Prostate gland (tissue), 2 donors: ENCODE data around the gene SEMA3E. TPM values are rescaled to one million over a fixed set of nuclear protein-coding genes. Genes with fewer than 3 reads are reported as not detected.

Experiments
- DNase-seq: peaks from one replicate; pipeline ENCODE4 v3.0.0-alpha.2; 2019; ENCODE audit warnings: low spot score
- H3K27ac ChIP-seq, 2 donors: fragments of 200-600 bp; sonication (generic); 2 replicates each; pipeline ENCODE4 v1.5.1; 2017 to 2019
- H3K27me3 ChIP-seq: fragments of 200-600 bp; sonication (generic); replicated peaks from 2 replicates; pipeline ENCODE4 v1.5.1; 2019; ENCODE audit not compliant: insufficient read depth
- H3K36me3 ChIP-seq, 2 donors: fragments of 200-600 bp; sonication (generic); 1 replicate in 1 of 2; 2 replicates in 1 of 2; pipeline versions ENCODE4 v1.5.1 to v1.8.1; 2017 to 2019
- H3K4me1 ChIP-seq: fragments of 200-600 bp; sonication (generic); replicated peaks from 2 replicates; pipeline ENCODE4 v1.5.1; 2019
- H3K4me3 ChIP-seq, 2 donors: fragments of 200-600 bp; sonication (generic); 2 replicates each; pipeline ENCODE4 v1.5.1; 2017 to 2019
- H3K9me3 ChIP-seq: fragments of 200-600 bp; sonication (generic); 2 replicates; pipeline ENCODE4 v1.5.1; 2017
- CTCF ChIP-seq, 4 experiments: fragments of 200-600 bp in 2 of 4; fragments of 450-650 bp in 2 of 4; sonication (generic) in 2 of 4; IDR thresholded peaks; 1 replicate in 3 of 4; 2 replicates in 1 of 4; pipeline ENCODE4 v1.5.1; 2016 to 2019; ENCODE audit warnings: antibody characterized with exemption in 4 of 4, mild to moderate bottlenecking in 2 of 4, moderate library complexity in 2 of 4
- POLR2A ChIP-seq: fragments of 450-650 bp; IDR thresholded peaks from one replicate; pipeline ENCODE4 v1.6.1; 2016; ENCODE audit warnings: antibody characterized with exemption, mild to moderate bottlenecking
- POLR2AphosphoS5 ChIP-seq: sonication (generic); formaldehyde crosslinking; IDR thresholded peaks from one replicate; pipeline ENCODE4 v1.6.1; 2017; ENCODE audit warnings: antibody characterized with exemption
- WGBS: methylation state at CpG from one replicate; pipeline ENCODE4 v1.1.5; 2018; 5-methylcytosine and 5-hydroxymethylcytosine counted together
- intact Hi-C: fragments of 100-400 bp; cut with DNase I; formaldehyde crosslinking; loops from one replicate; pipeline ENCODE4 v1.14.2; 2022
- total RNA-seq, 2 donors: library from RNA; depleted of rRNA; stranded (reverse); fragments of >200 nt; gene quantifications; one replicate each; pipeline ENCODE4 v1.1.0, GENCODE V29; 2016

Gene SEMA3E
- total RNA-seq, 2 donors from 2014 or later = 2.6 to 4.8 TPM

DNA sequence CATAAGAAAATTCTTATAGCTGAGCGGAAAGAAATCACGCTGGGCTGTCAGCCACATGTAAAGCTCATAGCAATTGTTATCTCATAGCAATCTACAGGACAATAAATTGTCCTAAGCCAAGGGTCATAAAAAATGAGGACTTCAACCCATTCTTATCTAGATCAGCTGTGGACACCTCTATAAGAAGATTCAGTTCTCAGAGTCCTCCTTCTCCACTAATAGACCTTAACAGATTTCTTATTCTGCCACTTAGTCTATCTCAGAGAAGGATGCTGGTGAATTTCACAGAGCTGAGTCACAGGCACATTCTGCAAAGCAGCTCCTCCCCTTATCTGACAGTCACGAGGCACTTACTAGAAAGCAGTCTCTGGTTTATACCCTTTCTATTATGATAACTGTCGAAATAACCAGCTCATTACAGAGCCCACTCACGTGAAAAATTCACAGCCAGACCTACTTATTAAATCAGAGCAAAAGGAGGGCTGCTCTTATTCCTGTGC lies 300.9 kb downstream of the SEMA3E start:
- no peak for DNase-seq
- no peaks in the 10 kb centered on the region for H3K9me3 ChIP-seq
- H3K27ac ChIP-seq = no peak overlapping the region
- intact Hi-C loops = no loop called here
- no peak overlapping the region for H3K4me3 ChIP-seq
- H3K36me3 ChIP-seq = no peaks in the 10 kb centered on the region
- WGBS = 23% methylated on average over 5 of the region's 5 CpGs
- no peaks in the 10 kb centered on the region for H3K4me1 ChIP-seq
- H3K27me3 ChIP-seq = no peaks in the 10 kb centered on the region
- no peak for TF ChIP-seq CTCF (IDR thresholded peaks at IDR 0.05)

GRCh38 chr7:83339907-83340306 lies 309.0 kb downstream of the SEMA3E start:
- Histone ChIP-seq H3K4me3 (no peak overlapping the region), H3K9me3 (no peaks in the 10 kb centered on the region), H3K27ac (no peak overlapping the region), H3K36me3 (no peaks in the 10 kb centered on the region), H3K27me3 (no peaks in the 10 kb centered on the region), H3K4me1 (no peaks in the 10 kb centered on the region)
- TF ChIP-seq POLR2A (no peak), POLR2AphosphoS5 (no peak), CTCF (IDR thresholded peaks at IDR 0.05) (no peak)
- intact Hi-C loops = no loop called here
- WGBS = 49% methylated on average over 2 of the region's 2 CpGs
- no peak for DNase-seq

GRCh38 chr7:83338277-83338950 lies 310.5 kb downstream of the SEMA3E start:
- Histone ChIP-seq H3K4me3 (no peak overlapping the region), H3K27ac (no peak overlapping the region), H3K4me1 (no peaks in the 10 kb centered on the region), H3K9me3 (no peaks in the 10 kb centered on the region), H3K27me3 (no peaks in the 10 kb centered on the region), H3K36me3 (no peaks in the 10 kb centered on the region)
- no peak for TF ChIP-seq POLR2A
- no peak for TF ChIP-seq POLR2AphosphoS5
- TF ChIP-seq CTCF (IDR thresholded peaks at IDR 0.05) = no peak
- WGBS = 83% methylated on average over 4 of the region's 4 CpGs
- no peak for DNase-seq
- intact Hi-C loops = no loop called here

DNA sequence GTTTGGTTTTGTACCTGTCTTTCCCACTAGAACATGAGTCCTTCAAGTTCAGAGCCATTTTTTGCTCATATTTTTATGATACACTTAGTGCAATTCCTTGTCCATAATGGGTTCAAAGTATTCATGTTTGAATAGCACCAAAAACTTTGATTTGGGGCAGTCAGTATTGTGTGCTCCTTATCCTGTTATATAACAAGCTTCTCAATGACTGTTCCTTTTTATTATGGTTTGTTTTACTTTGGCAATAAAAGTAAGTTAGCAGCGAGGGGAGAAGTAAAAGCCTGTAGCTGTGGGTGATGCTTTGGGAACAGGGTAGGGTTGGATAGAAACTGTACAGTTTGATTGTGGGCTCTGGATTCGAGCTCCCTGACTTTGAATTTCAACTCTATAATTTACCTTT lies 311.9 kb downstream of the SEMA3E start:
- DNase-seq = no peak
- no peaks in the 10 kb centered on the region for H3K4me1 ChIP-seq
- no peak overlapping the region for H3K4me3 ChIP-seq
- WGBS = 40% methylated on average over 2 of the region's 2 CpGs
- no peaks in the 10 kb centered on the region for H3K9me3 ChIP-seq
- H3K36me3 ChIP-seq = no peaks in the 10 kb centered on the region
- TF ChIP-seq POLR2AphosphoS5 (no peak), CTCF (IDR thresholded peaks at IDR 0.05) (no peak), POLR2A (no peak)
- H3K27ac ChIP-seq = no peak overlapping the region
- intact Hi-C loops = no loop called here
- H3K27me3 ChIP-seq = no peaks in the 10 kb centered on the region

DNA sequence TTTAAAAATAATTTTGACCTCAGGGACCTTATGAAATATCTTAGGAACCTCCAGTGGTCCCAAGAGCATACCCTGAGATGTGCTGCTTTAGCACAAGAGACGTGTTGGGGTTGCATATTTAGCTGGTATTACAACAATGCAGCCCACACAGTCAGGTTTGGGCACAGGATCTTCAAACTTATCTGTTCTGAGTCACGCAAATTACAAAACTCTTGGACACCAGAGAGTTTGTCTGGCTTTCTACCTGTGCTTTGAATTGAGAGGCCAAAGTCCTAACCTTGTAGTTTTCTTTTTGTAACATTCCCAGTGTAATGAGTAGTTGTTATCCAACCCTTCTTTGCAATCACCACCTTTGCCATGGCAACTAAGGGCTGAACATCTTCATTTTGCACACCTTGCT lies 322.7 kb downstream of the SEMA3E start:
- no peak for TF ChIP-seq POLR2AphosphoS5
- no peak for TF ChIP-seq CTCF (IDR thresholded peaks at IDR 0.05)
- TF ChIP-seq POLR2A = no peak
- no peak overlapping the region for H3K4me3 ChIP-seq
- DNase-seq = no peak
- H3K27ac ChIP-seq = no peak overlapping the region
- WGBS = 63% methylated on average over 2 of the region's 2 CpGs
- H3K36me3 ChIP-seq = no peaks in the 10 kb centered on the region
- H3K27me3 ChIP-seq = no peaks in the 10 kb centered on the region
- H3K4me1 ChIP-seq = no peaks in the 10 kb centered on the region
- H3K9me3 ChIP-seq = no peaks in the 10 kb centered on the region
- intact Hi-C loops = no loop called here
